HG02571 (cell line): ENCODE data around the gene PDIA3.
"Not testable (repeated sequence)": the region's sequence is repeated elsewhere in the genome, so short reads cannot be mapped to it uniquely, and the experiment has no call there.

ENCODE experiments used
- ATAC-seq: cut with Tn5 transposase; IDR thresholded peaks from one replicate; pipeline ENCODE4 v1.9.1; 2021; ENCODE audit warnings: mild to moderate bottlenecking, moderate library complexity; ENCODE audit not compliant: unreplicated experiment

PDIA3 gene

GRCh38 chr15:43776101-43776717, 30.0 kb downstream of the PDIA3 start:
- peak; percentile 59 for ATAC-seq

DNA sequence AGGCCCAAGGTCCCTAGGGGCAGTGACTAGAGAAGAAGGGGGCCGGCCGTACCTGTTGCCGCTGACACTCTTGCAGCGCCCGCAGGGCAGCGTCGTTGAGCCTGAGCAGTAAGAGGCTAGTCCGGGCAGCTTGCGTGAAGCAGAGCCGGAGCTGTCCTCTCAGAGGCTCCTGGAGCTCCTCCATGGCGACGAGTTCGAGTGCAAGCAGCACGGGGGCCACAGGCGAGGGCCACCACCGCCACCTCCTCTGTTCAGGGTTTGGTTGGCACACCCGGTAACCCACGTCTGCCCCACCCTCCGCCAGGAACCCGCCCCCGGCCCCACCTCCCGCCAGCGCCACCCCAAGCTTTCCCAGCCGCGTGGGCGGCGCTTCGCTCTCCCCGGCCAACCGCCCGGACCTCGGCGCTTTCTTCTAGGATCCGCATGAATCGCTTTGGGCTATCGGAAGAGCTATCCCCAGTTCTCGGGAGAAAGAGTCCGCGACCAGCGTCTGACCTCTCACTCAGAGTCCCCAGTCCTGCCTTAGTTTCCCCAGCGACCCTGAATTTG, 30.6 kb downstream of the PDIA3 start, which contains the start of gene ELL3:
ELL3 (minus strand) TSS at position 249 of the 549 bp plus-strand sequence; CDS start at position 184, 65 bp downstream.
- peak; percentile 36 for ATAC-seq

GRCh38 chr15:43777267-43777914, 31.2 kb downstream of the PDIA3 start:
- ATAC-seq: peak; percentile 58

DNA sequence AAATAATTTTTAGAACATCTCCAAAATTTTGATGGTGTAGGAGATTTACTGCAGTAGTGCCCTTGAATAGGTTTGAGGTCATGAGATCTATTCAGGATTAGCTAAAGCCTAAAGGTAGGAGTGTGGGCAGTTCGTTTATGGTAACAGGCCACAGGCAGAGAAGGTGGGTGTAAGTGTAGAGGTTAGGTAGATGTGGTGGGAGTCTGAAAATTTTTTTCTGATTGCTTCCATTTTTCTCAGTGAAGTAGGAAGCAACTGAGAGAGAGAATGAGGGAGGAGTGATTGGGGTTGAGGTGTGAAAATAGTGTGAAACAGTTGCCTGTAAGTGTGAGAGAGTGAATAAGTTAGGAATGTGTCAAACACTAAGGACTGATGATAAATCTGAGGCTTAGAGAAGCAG, 32.8 kb downstream of the PDIA3 start:
- ATAC-seq: no peak

DNA sequence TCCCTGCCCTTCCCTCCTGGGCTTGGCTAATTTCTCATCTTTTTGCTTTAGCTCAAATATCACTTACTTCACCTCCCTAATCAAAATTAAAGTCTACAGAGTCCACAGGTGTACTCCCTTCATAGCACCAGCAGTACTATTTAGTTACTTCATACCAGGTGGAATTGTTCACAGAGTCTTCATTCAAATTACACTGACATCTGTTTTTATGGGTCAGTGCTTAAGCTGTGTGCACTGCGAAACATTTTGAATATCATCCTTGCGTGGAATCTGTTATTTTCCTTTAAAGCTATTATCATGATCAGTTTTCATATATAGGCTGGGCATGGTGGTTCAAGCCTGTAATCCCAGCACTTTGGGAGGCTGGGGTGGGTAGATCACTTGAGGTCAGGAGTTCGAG, 43.2 kb downstream of the PDIA3 start:
- no peak for ATAC-seq

DNA sequence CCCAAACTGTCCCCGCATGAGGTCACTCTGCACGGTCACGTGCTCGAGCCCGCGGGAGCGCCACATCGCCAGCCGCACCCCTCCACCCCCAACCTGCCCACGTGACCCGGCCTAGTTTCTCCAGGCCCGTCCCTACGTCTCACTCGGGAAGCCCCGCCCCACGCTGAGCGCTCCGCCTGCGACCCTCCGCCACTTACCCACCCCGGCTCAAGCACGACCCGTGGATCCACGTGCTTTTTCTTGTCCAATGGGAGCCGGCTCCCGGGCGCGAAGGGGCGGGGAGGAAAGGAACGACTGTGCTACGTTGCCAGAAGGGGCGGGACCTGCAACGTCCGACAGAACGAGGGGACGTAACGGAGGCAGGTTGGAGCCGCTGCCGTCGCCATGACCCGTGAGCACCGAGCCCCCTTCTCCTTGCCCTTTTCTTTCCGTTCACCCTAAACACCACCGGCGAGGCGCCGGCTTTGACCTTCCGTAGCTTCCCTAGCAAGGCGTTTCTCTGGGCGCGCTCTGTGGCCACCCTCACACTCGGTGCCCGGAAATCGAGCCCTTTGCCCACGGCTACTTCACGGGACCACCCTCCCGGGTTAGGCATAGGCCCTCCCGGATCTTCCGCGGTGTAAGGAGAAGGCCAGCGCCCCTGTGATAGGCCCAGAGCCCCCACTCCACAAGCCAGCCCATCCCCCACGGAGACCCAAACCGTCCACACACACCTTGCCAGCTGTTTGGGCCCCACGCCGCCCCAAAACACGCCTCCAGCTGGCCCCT, 45.9 kb downstream of the PDIA3 start, which contains the start of gene SERF2:
SERF2 (plus strand) TSS at position 328 of the 768 bp plus-strand sequence; CDS start at position 385, 57 bp downstream.
- peak; percentile 89 for ATAC-seq

DNA sequence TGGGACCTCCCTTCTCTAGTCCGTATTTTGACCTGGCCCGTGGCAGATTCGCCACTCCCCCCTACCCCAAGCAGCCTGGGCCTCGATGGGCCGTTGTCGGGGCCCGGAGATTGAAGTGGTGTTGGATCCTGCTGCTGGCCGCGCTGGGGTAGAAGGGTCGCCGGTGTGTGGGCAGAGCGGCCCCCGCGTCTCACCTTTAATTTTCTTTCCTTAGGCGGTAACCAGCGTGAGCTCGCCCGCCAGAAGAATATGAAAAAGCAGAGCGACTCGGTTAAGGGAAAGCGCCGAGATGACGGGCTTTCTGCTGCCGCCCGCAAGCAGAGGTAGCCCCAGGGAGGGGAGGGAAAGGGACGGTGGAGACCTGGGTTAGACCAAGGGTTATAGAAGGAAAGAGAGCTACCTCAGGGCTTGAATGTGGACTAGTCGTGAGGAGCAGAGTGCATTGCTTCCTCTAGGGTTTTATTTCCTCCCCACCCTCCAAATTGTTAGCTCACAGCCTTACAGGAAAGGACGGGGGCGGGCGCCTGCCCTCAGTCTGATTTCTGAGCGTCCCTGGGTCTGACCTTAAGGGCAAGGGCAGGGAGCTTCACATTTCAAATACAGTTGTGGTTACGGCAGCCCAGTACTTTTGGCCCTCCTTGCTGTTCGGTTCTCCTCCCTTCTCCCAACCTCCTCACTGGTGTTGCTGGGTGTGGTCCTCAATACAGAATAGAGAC, 46.7 kb downstream of the PDIA3 start:
- no peak for ATAC-seq

DNA sequence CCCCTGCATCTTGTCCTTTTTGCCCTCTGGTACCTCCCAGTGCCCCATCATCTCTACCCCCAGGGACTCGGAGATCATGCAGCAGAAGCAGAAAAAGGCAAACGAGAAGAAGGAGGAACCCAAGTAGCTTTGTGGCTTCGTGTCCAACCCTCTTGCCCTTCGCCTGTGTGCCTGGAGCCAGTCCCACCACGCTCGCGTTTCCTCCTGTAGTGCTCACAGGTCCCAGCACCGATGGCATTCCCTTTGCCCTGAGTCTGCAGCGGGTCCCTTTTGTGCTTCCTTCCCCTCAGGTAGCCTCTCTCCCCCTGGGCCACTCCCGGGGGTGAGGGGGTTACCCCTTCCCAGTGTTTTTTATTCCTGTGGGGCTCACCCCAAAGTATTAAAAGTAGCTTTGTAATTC, 47.4 kb downstream of the PDIA3 start:
- ATAC-seq: no peak

GRCh38 chr15:43794269-43795037, 48.2 kb downstream of the PDIA3 start:
- ATAC-seq: no peak

DNA sequence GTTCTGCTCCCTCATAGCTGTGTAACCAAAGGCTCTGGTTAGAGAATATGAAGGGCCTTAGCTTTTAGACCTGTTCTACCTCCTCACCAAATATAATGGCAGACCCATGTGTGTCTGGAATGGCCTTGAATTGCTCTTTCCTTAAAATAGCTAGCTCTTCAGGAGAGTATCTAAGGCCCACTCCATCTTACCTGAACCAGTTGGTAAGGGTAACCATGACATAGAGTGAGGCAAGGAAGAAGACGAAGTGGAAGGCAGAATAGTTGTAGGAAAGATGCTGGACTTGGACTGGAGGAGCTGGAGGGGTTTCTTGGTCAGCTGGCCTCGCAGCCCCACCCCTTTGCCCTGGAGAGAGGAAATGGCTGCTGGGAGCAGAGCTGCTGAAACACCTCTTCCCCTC, 49.0 kb downstream of the PDIA3 start:
- ATAC-seq: no peak

GRCh38 chr15:43795997-43796396, 49.8 kb downstream of the PDIA3 start:
- ATAC-seq: no peak

DNA sequence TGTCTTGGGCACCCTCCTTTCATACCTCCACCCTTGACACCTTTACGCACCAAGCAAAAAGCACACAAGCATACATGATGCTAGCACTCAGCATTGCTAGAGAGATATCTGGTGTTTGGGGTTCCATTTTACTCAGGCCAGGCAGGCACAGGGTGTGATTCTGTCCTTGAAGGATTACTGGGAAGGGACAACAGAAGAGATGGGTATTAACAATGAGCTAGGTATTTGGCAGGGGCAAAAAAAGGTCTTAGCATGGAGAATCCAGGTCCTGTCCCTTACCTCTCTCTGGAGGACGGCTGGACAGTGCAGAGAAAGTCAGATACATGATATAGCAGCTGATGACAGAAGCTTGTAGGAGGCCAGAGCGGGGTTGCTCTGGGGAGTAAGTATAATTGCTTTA, 50.3 kb downstream of the PDIA3 start:
- no peak for ATAC-seq

GRCh38 chr15:43799209-43799944, 53.1 kb downstream of the PDIA3 start:
- ATAC-seq: no peak

DNA sequence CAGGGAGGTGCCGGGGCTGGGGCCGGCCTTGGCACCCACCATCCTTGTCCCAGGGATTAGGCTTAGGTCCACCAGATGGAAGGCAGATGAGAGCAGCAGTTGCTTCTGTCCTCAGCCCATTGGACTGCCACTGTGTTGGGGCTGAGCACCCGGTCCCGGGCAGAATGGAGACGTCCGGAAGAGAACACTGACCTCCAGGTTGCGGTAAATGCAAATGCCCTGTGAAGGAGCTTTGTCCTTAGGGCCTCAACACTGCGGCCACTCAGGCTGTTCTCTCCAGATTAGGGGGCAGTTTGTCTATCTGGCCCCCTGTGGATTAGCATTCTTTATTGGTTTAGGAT, 53.7 kb downstream of the PDIA3 start, which contains the start of gene SERINC4:
SERINC4 (minus strand) TSS at position 276 of the 341 bp plus-strand sequence; CDS start at position 42, 234 bp downstream.
- ATAC-seq: no peak

GRCh38 chr15:43800286-43801141, 54.3 kb downstream of the PDIA3 start, which contains the start of gene HYPK:
TSS of gene HYPK (plus strand) at chr15:43800599. CDS start at chr15:43800623, 24 bp downstream.
- ATAC-seq: peak; percentile 86

- ATAC-seq: not testable (repeated sequence)
These were observed 56.4 kb downstream of the PDIA3 start for GRCh38 chr15:43802676-43803075.

- no peak for ATAC-seq
These were observed 62.3 kb downstream of the PDIA3 start for GRCh38 chr15:43808435-43808950.
